Measurements from ENCODE around the gene ASPG.

DNA sequence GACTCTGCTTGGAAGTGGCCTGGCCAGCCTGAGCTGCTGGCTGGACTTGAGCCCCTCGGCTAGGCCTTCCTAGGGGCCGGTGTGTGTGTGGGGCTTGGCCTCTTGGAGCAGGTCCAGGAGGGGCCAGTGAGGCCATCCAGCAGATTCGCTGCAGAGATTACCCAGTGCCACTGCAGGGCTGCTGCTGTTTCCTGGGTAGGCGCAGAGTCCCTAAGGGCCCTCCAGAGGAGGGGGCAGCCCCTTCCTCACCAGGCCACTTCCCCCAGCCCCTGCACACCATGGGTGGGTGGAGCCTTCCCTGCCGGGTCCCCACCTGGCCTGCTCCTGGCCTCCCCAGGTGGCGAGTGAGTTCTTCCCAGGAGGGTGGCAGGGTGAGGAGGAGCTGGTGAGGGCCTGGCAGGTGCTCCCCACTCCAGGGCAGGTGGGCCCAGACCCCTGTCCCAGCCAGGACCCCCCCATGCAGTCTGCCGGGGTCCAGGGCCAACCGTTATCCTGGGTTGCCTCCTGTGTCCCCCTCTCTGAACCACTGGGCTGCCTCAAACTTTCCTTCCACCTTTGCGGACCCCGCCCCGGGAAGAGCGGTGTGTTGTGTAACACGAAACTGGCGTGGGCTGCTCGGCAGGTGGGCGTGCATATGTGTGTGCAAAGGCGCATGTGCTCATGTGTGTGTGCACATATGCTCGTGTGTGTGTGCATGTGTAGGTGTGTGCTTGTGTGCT lies 25.1 kb downstream of the ASPG start:
- no peak for TF ChIP-seq CTCF (IDR thresholded peaks at IDR 0.05)
- TF ChIP-seq POLR2A (IDR thresholded peaks at IDR 0.05): no peak

Measured in esophagus squamous epithelium (tissue), 4 donors.